Right atrium auricular region (tissue), 2 donors: ENCODE measurements around the gene DESI2. TPM values are rescaled to one million over a fixed set of nuclear protein-coding genes. Genes with fewer than 3 reads are reported as not detected.

Experiments
- DNase-seq: peaks from one replicate; pipeline ENCODE4 v3.0.0-alpha.2; 2019; ENCODE audit warnings: low spot score
- H3K27ac ChIP-seq, 2 donors: fragments of 200-600 bp; sonication (generic); 1 replicate in 1 of 2; 2 replicates in 1 of 2; pipeline ENCODE4 v1.5.1; 2016 to 2019
- H3K27me3 ChIP-seq, 2 donors: fragments of 200-600 bp; sonication (generic); one replicate each; pipeline versions ENCODE4 v1.5.1 to v1.6.0; 2017 to 2019
- H3K36me3 ChIP-seq: fragments of 200-600 bp; sonication (generic); one replicate; pipeline ENCODE4 v1.5.1; 2016
- H3K4me1 ChIP-seq, 2 donors: fragments of 200-600 bp; sonication (generic); one replicate each; pipeline versions ENCODE4 v1.5.1 to v1.6.0; 2017 to 2019
- H3K4me3 ChIP-seq, 2 donors: fragments of 200-600 bp; sonication (generic); 1 replicate in 1 of 2; 2 replicates in 1 of 2; pipeline ENCODE4 v1.5.1; 2017 to 2019; ENCODE audit warnings: mild to moderate bottlenecking in 1 of 2, moderate library complexity in 1 of 2
- H3K9me3 ChIP-seq, 2 donors: fragments of 200-600 bp; sonication (generic); one replicate each; pipeline ENCODE4 v1.5.1; 2019
- CTCF ChIP-seq, 2 donors: fragments of 200-600 bp; sonication (generic); IDR thresholded peaks; one replicate each; pipeline ENCODE4 v1.5.1; 2019; ENCODE audit warnings: antibody characterized with exemption in 2 of 2
- total RNA-seq, 2 donors: library from RNA; depleted of rRNA; stranded (reverse); fragments of >200 nt; gene quantifications; one replicate each; pipeline ENCODE4 v1.1.0, GENCODE V29; 2016

DESI2 gene
- total RNA-seq, 2 donors from 2014 or later: 26.8 to 29.1 TPM

DNA sequence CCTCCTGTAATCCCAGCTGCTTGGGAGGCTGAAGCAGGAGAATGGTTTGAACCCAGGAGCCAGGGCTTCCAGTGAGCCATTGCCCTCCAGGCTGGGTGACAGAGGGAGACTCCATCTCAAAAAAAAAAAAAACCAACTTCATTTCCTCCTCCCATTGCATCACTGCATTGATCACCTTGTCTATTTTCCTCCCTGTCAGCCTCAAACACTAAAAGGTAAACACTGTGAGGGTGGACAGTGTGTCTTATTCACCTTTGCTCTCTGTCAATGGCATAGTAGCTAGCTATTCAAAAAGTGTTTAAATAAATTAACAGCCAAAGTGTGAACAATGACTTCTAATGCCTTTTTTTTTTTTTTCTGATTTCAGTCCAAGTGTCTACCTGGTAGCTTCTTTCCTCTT is 13.4 kb upstream of the DESI2 start:
- no peak for TF ChIP-seq CTCF (IDR thresholded peaks at IDR 0.05)
- Histone ChIP-seq H3K27ac (no peak overlapping the region), H3K9me3 (no peaks in the 10 kb centered on the region), H3K4me1 (no peaks in the 10 kb centered on the region), H3K4me3 (no peak overlapping the region), H3K36me3 (no peaks in the 10 kb centered on the region), H3K27me3 (no peaks in the 10 kb centered on the region)
- no peak for DNase-seq

GRCh38 chr1:244640917-244641316 is 12.0 kb upstream of the DESI2 start:
- no peaks in the 10 kb centered on the region for H3K9me3 ChIP-seq
- H3K27me3 ChIP-seq: no peaks in the 10 kb centered on the region
- no peak overlapping the region for H3K27ac ChIP-seq
- H3K36me3 ChIP-seq: no peaks in the 10 kb centered on the region
- no peaks in the 10 kb centered on the region for H3K4me1 ChIP-seq
- no peak for DNase-seq
- H3K4me3 ChIP-seq: no peak overlapping the region
- no peak for TF ChIP-seq CTCF (IDR thresholded peaks at IDR 0.05)

GRCh38 chr1:244642526-244642925 is 10.4 kb upstream of the DESI2 start:
- DNase-seq: no peak
- TF ChIP-seq CTCF (IDR thresholded peaks at IDR 0.05): no peak
- Histone ChIP-seq H3K9me3 (no peaks in the 10 kb centered on the region), H3K4me1 (no peaks in the 10 kb centered on the region), H3K27me3 (no peaks in the 10 kb centered on the region), H3K36me3 (no peaks in the 10 kb centered on the region), H3K27ac (no peak overlapping the region), H3K4me3 (no peak overlapping the region)

DNA sequence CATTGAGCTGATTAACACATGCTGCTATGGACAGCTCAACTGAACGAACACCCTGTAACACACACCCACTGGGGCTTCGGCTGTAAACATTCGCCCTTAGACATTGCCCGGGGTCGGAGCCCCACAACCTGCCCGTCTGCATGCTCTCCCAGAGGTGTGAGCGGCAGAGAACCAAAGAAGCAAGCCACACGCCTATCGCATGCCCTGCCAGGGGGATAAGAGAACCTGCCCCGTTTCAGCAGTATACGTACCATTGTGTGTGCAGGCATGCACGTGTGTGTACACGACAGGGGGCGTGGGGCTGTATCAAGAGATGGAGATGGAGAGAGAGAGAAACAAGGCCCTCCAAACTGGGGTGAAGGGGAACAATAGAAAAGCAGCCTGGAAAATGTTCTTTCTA is 9.9 kb upstream of the DESI2 start:
- H3K4me3 ChIP-seq: no peak overlapping the region
- no peaks in the 10 kb centered on the region for H3K9me3 ChIP-seq
- H3K36me3 ChIP-seq: no peaks in the 10 kb centered on the region
- no peak for TF ChIP-seq CTCF (IDR thresholded peaks at IDR 0.05)
- no peaks in the 10 kb centered on the region for H3K4me1 ChIP-seq
- H3K27ac ChIP-seq: no peak overlapping the region
- no peak for DNase-seq
- H3K27me3 ChIP-seq: no peaks in the 10 kb centered on the region

DNA sequence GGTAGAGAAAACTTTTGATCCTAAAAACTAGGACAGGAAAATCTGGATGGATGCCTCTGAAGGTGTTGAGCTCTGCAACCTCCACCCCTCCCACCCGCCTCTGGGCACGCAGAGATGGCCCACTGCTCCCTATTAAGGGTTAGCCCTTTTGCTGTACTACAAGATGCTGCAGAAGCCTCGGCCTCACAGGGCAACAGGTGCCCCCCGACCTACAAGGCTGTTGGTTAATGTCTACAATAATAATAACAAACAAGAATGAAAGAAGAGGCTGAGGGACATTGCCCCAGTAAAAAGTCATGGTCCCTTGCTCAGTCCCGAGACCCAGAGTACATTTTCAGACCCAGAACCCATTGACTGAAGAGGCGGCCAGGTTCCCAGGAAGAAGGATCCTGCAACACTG is 7.5 kb upstream of the DESI2 start:
- Histone ChIP-seq H3K4me3 (no peak overlapping the region), H3K27ac (no peak overlapping the region), H3K4me1 (no peaks in the 10 kb centered on the region), H3K27me3 (no peaks in the 10 kb centered on the region), H3K9me3 (no peaks in the 10 kb centered on the region), H3K36me3 (no peaks in the 10 kb centered on the region)
- TF ChIP-seq CTCF (IDR thresholded peaks at IDR 0.05): no peak
- DNase-seq: no peak

DNA sequence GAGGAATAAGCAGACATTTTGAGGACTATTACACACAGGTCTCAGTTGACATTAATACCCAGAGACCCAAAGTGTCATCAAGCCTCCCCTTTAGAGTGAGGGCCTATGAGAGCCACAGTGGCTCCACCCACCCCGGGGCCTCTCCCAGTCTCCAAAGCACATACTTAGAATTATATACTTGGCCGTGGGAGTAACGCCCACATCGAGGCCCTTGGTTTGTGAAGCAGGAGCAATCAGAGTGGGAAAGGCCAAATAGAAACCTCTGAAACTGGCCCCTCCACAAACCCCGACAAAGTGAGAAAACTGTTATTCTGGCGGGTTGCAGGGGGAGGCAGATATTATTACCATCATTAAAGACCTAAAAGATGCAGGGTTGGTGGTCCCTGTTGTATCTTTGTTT is 7.0 kb upstream of the DESI2 start:
- Histone ChIP-seq H3K27me3 (no peaks in the 10 kb centered on the region), H3K4me3 (no peak overlapping the region), H3K9me3 (no peaks in the 10 kb centered on the region), H3K4me1 (no peaks in the 10 kb centered on the region), H3K27ac (no peak overlapping the region), H3K36me3 (no peaks in the 10 kb centered on the region)
- no peak for TF ChIP-seq CTCF (IDR thresholded peaks at IDR 0.05)
- no peak for DNase-seq
